ENCODE measurements around the gene OLIG1.

OLIG1 gene

GRCh38 chr21:33025489-33026442 is 44.2 kb upstream of the OLIG1 start, which contains the start of gene OLIG2:
Gene OLIG2 (plus strand): TSS chr21:33025935. CDS start chr21:33026863, 928 bp downstream.
- Histone ChIP-seq H3K27ac (ENCODE audit: insufficient read depth, low read depth, low read length, poor library complexity, severe bottlenecking) (no peak within 1 kb of the TSS), H3K4me3 (ENCODE audit: insufficient read depth, low read depth, low read length) (peak within 1 kb of the TSS; percentile 26), H3K27me3 (ENCODE audit: control insufficient read depth, insufficient read depth, low read length, poor library complexity, severe bottlenecking) (peaks cover 100% of the 10 kb centered on the region), H3K9me3 (ENCODE audit: control insufficient read depth, low read length) (no peaks in the 10 kb centered on the region), H3K4me1 (ENCODE audit: control insufficient read depth, insufficient read depth, low read length) (peaks cover 29% of the 10 kb centered on the region), H3K36me3 (ENCODE audit: control insufficient read depth, insufficient read depth, low read length) (no peaks in the 10 kb centered on the region)
- 0 to 1% methylated on average over 54 to 59 of the region's 59 CpGs for WGBS, 2 experiments

- H3K27ac ChIP-seq (ENCODE audit: insufficient read depth, low read depth, low read length, poor library complexity, severe bottlenecking): no peak overlapping the region
- peaks cover 29% of the 10 kb centered on the region for H3K4me1 ChIP-seq (ENCODE audit: control insufficient read depth, insufficient read depth, low read length)
- H3K4me3 ChIP-seq (ENCODE audit: insufficient read depth, low read depth, low read length): no peak overlapping the region
- H3K36me3 ChIP-seq (ENCODE audit: control insufficient read depth, insufficient read depth, low read length): no peaks in the 10 kb centered on the region
- no peaks in the 10 kb centered on the region for H3K9me3 ChIP-seq (ENCODE audit: control insufficient read depth, low read length)
- 5 to 6% methylated on average over 21 of the region's 21 CpGs for WGBS, 2 experiments
- peaks cover 100% of the 10 kb centered on the region for H3K27me3 ChIP-seq (ENCODE audit: control insufficient read depth, insufficient read depth, low read length, poor library complexity, severe bottlenecking)
Observed at GRCh38 chr21:33026443-33026858, 43.5 kb upstream of the OLIG1 start.

- Histone ChIP-seq H3K9me3 (ENCODE audit: control insufficient read depth, low read length) (no peaks in the 10 kb centered on the region), H3K4me3 (ENCODE audit: insufficient read depth, low read depth, low read length) (no peak overlapping the region), H3K36me3 (ENCODE audit: control insufficient read depth, insufficient read depth, low read length) (no peaks in the 10 kb centered on the region), H3K27ac (ENCODE audit: insufficient read depth, low read depth, low read length, poor library complexity, severe bottlenecking) (no peak overlapping the region), H3K27me3 (ENCODE audit: control insufficient read depth, insufficient read depth, low read length, poor library complexity, severe bottlenecking) (peaks cover 100% of the 10 kb centered on the region), H3K4me1 (ENCODE audit: control insufficient read depth, insufficient read depth, low read length) (peaks cover 29% of the 10 kb centered on the region)
- 2 to 3% methylated on average over 54 of the region's 54 CpGs for WGBS, 2 experiments
Observed at GRCh38 chr21:33026878-33027400, 43.0 kb upstream of the OLIG1 start.

GRCh38 chr21:33027401-33028286 is 42.3 kb upstream of the OLIG1 start:
- Histone ChIP-seq H3K27ac (ENCODE audit: insufficient read depth, low read depth, low read length, poor library complexity, severe bottlenecking) (no peak overlapping the region), H3K36me3 (ENCODE audit: control insufficient read depth, insufficient read depth, low read length) (no peaks in the 10 kb centered on the region), H3K4me3 (ENCODE audit: insufficient read depth, low read depth, low read length) (no peak overlapping the region), H3K9me3 (ENCODE audit: control insufficient read depth, low read length) (no peaks in the 10 kb centered on the region), H3K27me3 (ENCODE audit: control insufficient read depth, insufficient read depth, low read length, poor library complexity, severe bottlenecking) (peaks cover 100% of the 10 kb centered on the region), H3K4me1 (ENCODE audit: control insufficient read depth, insufficient read depth, low read length) (peaks cover 25% of the 10 kb centered on the region)
- 1 to 2% methylated on average over 85 of the region's 85 CpGs for WGBS, 2 experiments

- H3K27ac ChIP-seq (ENCODE audit: insufficient read depth, low read depth, low read length, poor library complexity, severe bottlenecking): no peak overlapping the region
- 5 to 7% methylated on average over 11 to 13 of the region's 15 CpGs for WGBS, 2 experiments
- H3K9me3 ChIP-seq (ENCODE audit: control insufficient read depth, low read length): no peaks in the 10 kb centered on the region
- peaks cover 18% of the 10 kb centered on the region for H3K4me1 ChIP-seq (ENCODE audit: control insufficient read depth, insufficient read depth, low read length)
- peaks cover 100% of the 10 kb centered on the region for H3K27me3 ChIP-seq (ENCODE audit: control insufficient read depth, insufficient read depth, low read length, poor library complexity, severe bottlenecking)
- no peaks in the 10 kb centered on the region for H3K36me3 ChIP-seq (ENCODE audit: control insufficient read depth, insufficient read depth, low read length)
- H3K4me3 ChIP-seq (ENCODE audit: insufficient read depth, low read depth, low read length): no peak overlapping the region
Observed at GRCh38 chr21:33028287-33028670, 41.7 kb upstream of the OLIG1 start.

GRCh38 chr21:33028773-33029384 is 41.1 kb upstream of the OLIG1 start:
- no peaks in the 10 kb centered on the region for H3K9me3 ChIP-seq (ENCODE audit: control insufficient read depth, low read length)
- H3K4me3 ChIP-seq (ENCODE audit: insufficient read depth, low read depth, low read length): no peak overlapping the region
- peaks cover 12% of the 10 kb centered on the region for H3K4me1 ChIP-seq (ENCODE audit: control insufficient read depth, insufficient read depth, low read length)
- no peak overlapping the region for H3K27ac ChIP-seq (ENCODE audit: insufficient read depth, low read depth, low read length, poor library complexity, severe bottlenecking)
- H3K27me3 ChIP-seq (ENCODE audit: control insufficient read depth, insufficient read depth, low read length, poor library complexity, severe bottlenecking): peaks cover 100% of the 10 kb centered on the region
- WGBS, 2 experiments: 3% methylated on average over 28 of the region's 28 CpGs
- no peaks in the 10 kb centered on the region for H3K36me3 ChIP-seq (ENCODE audit: control insufficient read depth, insufficient read depth, low read length)

GRCh38 chr21:33029385-33029921 is 40.5 kb upstream of the OLIG1 start:
- Histone ChIP-seq H3K36me3 (ENCODE audit: control insufficient read depth, insufficient read depth, low read length) (no peaks in the 10 kb centered on the region), H3K27ac (ENCODE audit: insufficient read depth, low read depth, low read length, poor library complexity, severe bottlenecking) (no peak overlapping the region), H3K4me1 (ENCODE audit: control insufficient read depth, insufficient read depth, low read length) (peaks cover 9% of the 10 kb centered on the region), H3K27me3 (ENCODE audit: control insufficient read depth, insufficient read depth, low read length, poor library complexity, severe bottlenecking) (peaks cover 100% of the 10 kb centered on the region), H3K4me3 (ENCODE audit: insufficient read depth, low read depth, low read length) (no peak overlapping the region), H3K9me3 (ENCODE audit: control insufficient read depth, low read length) (no peaks in the 10 kb centered on the region)
- WGBS, 2 experiments: 2 to 4% methylated on average over 19 of the region's 19 CpGs

GRCh38 chr21:33029975-33030461 is 39.9 kb upstream of the OLIG1 start:
- Histone ChIP-seq H3K9me3 (ENCODE audit: control insufficient read depth, low read length) (no peaks in the 10 kb centered on the region), H3K4me3 (ENCODE audit: insufficient read depth, low read depth, low read length) (no peak overlapping the region), H3K27ac (ENCODE audit: insufficient read depth, low read depth, low read length, poor library complexity, severe bottlenecking) (no peak overlapping the region), H3K4me1 (ENCODE audit: control insufficient read depth, insufficient read depth, low read length) (peaks cover 9% of the 10 kb centered on the region), H3K27me3 (ENCODE audit: control insufficient read depth, insufficient read depth, low read length, poor library complexity, severe bottlenecking) (peaks cover 100% of the 10 kb centered on the region), H3K36me3 (ENCODE audit: control insufficient read depth, insufficient read depth, low read length) (no peaks in the 10 kb centered on the region)
- 16 to 17% methylated on average over 10 of the region's 10 CpGs for WGBS, 2 experiments

- Histone ChIP-seq H3K36me3 (ENCODE audit: control insufficient read depth, insufficient read depth, low read length) (no peaks in the 10 kb centered on the region), H3K27ac (ENCODE audit: insufficient read depth, low read depth, low read length, poor library complexity, severe bottlenecking) (no peak overlapping the region), H3K4me1 (ENCODE audit: control insufficient read depth, insufficient read depth, low read length) (peaks cover 6% of the 10 kb centered on the region), H3K27me3 (ENCODE audit: control insufficient read depth, insufficient read depth, low read length, poor library complexity, severe bottlenecking) (peaks cover 100% of the 10 kb centered on the region), H3K4me3 (ENCODE audit: insufficient read depth, low read depth, low read length) (no peak overlapping the region), H3K9me3 (ENCODE audit: control insufficient read depth, low read length) (no peaks in the 10 kb centered on the region)
- 43 to 50% methylated on average over 6 of the region's 6 CpGs for WGBS, 2 experiments
Observed at GRCh38 chr21:33030633-33031032, 39.3 kb upstream of the OLIG1 start.
